GM10248 (cell line): Measurements from ENCODE around the gene SIN3A.

Source experiments
- CTCF ChIA-PET: fragments of 300-600 bp; sonication (Branson Sonifier 250); formaldehyde crosslinking; extraction: SDS; loops from one replicate; lab custom pipeline; 2021; ENCODE audit warnings: antibody characterized with exemption; lab: Yijun Ruan, JAX
- POLR2A ChIA-PET: fragments of 350-650 bp; sonication (Branson Sonifier 250); formaldehyde crosslinking; extraction: SDS; loops from one replicate; lab custom pipeline; 2020; ENCODE audit warnings: antibody characterized with exemption; lab: Yijun Ruan, JAX
- DNase-seq: peaks from one replicate; pipeline ENCODE4 v3.0.0; 2012; ENCODE audit errors: extremely low spot score
- TF ChIP-seq, protein P1 (sequence below): IDR thresholded peaks from 2 replicates; pipeline ENCODE4 v1.5.1; 2012; ENCODE audit warnings: mild to moderate bottlenecking, low read depth; ENCODE audit errors: extremely low read depth, missing control alignments, control extremely low read depth

SIN3A gene

GRCh38 chr15:75360856-75361255 is 90.6 kb downstream of the SIN3A start:
- ChIA-PET CTCF (interaction anchor here (2.1 kb wide), 1 partner anchor 8 kb away, joined by 9 read pairs; the partner anchor contains the start of gene MAN2C1), POLR2A (no interaction called here)
- TF ChIP-seq, protein P1, sequence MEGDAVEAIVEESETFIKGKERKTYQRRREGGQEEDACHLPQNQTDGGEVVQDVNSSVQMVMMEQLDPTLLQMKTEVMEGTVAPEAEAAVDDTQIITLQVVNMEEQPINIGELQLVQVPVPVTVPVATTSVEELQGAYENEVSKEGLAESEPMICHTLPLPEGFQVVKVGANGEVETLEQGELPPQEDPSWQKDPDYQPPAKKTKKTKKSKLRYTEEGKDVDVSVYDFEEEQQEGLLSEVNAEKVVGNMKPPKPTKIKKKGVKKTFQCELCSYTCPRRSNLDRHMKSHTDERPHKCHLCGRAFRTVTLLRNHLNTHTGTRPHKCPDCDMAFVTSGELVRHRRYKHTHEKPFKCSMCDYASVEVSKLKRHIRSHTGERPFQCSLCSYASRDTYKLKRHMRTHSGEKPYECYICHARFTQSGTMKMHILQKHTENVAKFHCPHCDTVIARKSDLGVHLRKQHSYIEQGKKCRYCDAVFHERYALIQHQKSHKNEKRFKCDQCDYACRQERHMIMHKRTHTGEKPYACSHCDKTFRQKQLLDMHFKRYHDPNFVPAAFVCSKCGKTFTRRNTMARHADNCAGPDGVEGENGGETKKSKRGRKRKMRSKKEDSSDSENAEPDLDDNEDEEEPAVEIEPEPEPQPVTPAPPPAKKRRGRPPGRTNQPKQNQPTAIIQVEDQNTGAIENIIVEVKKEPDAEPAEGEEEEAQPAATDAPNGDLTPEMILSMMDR: no peak
- DNase-seq: no peak

DNA sequence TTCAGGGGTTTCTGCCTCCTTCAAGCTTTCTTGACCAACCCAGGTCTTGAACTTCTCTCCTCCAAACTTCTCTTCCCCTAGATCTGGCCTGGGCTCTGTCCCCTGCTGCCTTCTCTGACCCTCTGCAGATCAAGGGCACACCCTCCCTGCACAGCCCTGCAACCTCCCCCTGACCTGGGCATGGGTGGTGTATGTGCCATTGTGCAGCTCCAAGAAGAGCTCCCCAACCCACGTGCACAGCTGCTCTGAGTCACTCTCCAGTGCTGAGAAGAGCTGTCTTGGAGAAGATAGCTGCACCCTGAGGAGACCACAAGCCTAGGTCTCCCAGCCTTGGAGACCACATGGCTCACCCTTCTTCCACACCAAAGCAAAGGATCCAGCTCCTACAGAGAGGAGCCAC is 91.1 kb downstream of the SIN3A start:
- no peak for DNase-seq
- ChIA-PET POLR2A (no interaction called here), CTCF (interaction anchor here (2.1 kb wide), 1 partner anchor 8 kb away, joined by 9 read pairs; the partner anchor contains the start of gene MAN2C1)
- TF ChIP-seq, protein P1: no peak

GRCh38 chr15:75359537-75360250 is 91.8 kb downstream of the SIN3A start:
- TF ChIP-seq, protein P1: no peak
- POLR2A ChIA-PET: interaction anchor here (0.6 kb wide), 1 partner anchor 20 kb away, joined by 6 read pairs; no protein-coding TSS in a partner anchor
- DNase-seq: no peak
- CTCF ChIA-PET: interaction anchor here (2.1 kb wide), 1 partner anchor 9 kb away, joined by 9 read pairs; the partner anchor contains the start of gene MAN2C1

- TF ChIP-seq, protein P1: no peak
- POLR2A ChIA-PET: interaction anchor here (0.6 kb wide), 1 partner anchor 21 kb away, joined by 6 read pairs; no protein-coding TSS in a partner anchor
- CTCF ChIA-PET: interaction anchor here (2.1 kb wide), 1 partner anchor 9 kb away, joined by 9 read pairs; the partner anchor contains the start of gene MAN2C1
- no peak for DNase-seq
These were observed 92.5 kb downstream of the SIN3A start for GRCh38 chr15:75358771-75359536.

DNA sequence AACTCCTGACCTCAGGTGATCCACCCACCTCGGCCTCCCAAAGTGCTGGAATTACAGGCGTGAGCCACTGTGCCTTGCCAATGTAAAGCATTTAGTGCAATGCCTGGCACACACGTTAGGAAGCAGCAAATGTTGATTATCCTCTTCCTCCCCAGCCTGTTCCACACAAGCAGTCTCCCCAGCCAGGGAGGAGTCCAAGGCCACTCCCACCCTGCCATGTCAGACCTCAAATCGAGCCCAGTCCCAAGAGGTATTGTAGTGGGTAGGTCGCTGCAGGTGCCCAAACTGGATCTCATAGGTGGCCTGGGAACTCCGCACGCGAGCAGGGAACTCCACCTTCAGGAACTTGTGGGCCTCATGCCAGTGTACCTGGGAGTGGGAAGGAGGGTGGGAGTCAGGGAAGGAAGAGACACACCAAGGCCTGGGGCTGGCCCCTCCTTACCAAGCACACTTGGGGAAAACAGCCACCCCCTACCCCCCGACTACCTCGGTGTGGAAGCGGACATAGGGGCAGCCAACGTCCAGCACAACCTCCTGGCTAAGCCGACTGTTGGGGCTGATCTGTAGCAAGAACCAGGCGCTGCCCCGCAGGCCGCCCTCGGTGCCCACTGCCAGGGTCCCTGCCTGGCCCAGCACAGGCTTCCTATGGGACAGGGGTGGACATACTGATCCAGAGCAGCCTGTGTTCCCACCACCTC is 93.4 kb downstream of the SIN3A start:
- POLR2A ChIA-PET: interaction anchor here (0.7 kb wide), 1 partner anchor 97 kb away, joined by 7 read pairs; no protein-coding TSS in a partner anchor
- DNase-seq: no peak
- CTCF ChIA-PET: interaction anchor here (1.7 kb wide), 1 partner anchor 10 kb away, joined by 5 read pairs; the partner anchor contains the start of gene MAN2C1
- TF ChIP-seq, protein P1: no peak
